CD1c-positive myeloid dendritic cell (primary cell): ENCODE results near the gene FBXL13.
"Not testable (repeated sequence)": the region's sequence is repeated elsewhere in the genome, so short reads cannot be mapped to it uniquely, and the experiment has no call there.

Experiments
- DNase-seq: peaks from one replicate; pipeline ENCODE4 v3.0.0-alpha.2; 2016; ENCODE audit errors: extremely low spot score

FBXL13 gene

DNA sequence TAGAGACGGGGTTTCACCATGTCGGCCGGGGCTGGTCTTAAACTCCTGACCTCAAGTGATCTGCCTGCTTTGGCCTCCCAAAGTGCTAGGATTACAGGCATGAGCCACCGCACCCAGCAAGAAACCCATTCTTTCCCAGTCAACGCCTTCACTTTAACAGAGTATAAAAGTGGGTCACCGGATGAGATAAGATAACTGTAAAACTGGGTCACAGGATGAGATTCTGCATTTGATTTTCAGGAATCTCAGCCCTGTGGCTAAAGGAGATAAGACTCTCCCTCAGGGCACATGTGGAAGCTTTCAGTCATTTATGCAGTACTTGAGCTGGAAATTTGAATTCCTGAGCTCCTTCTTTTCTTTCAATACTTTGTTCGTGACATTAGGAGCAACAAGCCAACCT is 91.0 kb downstream of the FBXL13 start:
- no peak for DNase-seq

DNA sequence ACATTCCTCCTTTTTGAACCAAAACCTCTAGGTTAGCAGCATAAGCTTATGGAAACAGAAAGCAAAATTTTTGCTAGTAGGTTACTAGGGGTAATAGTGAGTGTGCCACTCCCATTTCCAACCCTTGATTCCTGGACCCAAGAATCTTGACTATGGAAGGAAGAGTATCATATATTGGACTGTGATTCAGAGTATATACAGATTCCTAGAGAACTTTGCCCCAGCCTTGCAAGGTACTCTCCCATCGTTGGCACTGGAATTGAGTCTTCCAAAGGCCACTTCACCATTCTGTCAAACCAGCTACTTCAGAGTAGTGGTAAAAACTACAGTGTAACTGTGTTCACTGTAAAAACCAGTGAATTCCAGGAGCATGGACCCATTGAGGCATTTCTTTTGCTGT is 92.4 kb downstream of the FBXL13 start:
- no peak for DNase-seq

DNA sequence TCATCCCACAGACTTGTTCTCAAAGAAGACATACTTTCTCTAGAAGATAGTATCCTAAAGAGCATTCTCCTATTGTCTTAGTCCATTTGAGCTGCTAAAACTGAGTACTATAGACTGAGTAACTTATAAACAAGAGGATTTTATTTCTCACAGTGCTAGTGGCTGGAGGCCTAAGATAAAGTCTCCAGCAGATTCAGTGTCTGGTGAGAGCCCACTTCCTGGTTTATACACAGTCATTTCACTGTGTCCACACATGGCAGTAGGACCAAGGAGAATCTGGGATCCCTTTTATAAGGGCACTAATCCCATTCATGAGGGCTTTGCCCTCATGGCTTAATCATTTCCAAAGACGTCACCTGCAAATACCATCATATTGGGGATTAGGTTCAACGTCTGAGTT is 93.1 kb downstream of the FBXL13 start:
- DNase-seq, result no peak

DNA sequence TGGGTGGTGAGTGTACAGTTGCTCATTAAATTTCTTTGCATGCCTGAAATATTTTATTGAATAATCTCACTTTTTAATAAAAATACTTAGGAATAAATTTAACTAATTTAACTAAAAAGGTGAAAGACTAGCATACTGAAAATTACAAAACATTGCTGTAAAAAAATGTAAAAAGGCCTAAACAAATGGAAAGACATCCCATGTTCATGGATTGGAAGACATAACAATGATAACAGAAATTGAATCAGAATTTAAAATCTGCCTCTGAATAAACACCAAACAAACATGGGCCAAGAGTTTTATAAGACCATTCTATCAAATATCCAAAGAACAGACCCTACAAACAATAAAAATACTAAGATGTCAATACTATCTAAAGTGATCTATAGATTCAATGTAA is 94.9 kb downstream of the FBXL13 start:
- no peak for DNase-seq

DNA sequence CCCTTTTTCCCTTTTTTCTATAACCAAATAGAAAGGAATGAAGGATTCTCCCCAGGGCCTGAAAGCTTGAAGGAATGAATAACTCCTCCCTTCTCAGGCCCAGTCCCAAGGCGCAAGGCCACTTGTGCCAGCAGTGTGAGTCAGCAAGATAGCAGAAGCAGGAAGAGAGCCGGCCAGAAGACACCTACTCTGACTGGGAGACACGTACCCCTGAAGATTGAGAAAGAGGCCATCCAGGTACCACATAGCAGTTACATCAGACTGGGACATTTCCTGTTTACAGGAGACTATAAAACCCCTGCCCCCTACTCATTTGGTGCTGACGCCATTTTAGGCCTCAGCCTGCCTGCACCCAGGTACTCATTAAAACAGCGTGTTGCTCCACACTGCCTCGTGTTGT is 96.3 kb downstream of the FBXL13 start:
- DNase-seq, result no peak

DNA sequence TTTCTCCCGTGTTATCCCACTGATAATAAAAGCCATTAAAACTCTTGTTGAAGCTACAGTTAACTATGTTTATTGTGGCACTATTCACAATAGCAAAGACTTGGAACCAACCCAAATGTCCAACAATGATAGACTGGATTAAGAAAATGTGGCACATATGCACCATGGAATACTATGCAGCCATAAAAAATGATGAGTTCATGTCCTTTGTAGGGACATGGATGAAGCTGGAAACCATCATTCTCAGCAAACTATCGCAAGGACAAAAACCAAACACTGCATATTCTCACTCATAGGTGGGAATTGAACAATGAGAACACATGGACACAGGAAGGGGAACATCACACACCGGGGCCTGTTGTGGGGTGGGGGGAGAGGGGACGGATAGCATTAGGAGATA is 97.0 kb downstream of the FBXL13 start:
- DNase-seq, result not testable (repeated sequence)

DNA sequence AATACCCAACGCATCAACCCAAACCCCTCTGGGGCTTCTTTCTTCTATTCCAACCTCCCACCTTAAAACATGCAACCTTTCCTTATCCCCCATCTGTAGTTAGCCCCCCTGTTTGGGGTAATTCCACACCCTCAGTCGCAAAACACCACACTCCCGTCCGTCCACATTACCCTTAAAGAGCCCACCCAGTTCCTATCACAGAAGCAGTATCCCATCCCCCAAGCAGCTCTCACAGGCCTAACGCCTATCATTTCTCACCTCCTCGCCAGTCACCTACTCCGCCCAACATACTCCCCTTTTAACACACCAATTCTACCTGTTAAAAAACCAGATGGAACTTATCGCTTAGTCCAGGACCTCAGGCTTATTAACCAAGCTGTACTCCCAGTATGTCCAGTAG is 98.1 kb downstream of the FBXL13 start:
- DNase-seq, result no peak

DNA sequence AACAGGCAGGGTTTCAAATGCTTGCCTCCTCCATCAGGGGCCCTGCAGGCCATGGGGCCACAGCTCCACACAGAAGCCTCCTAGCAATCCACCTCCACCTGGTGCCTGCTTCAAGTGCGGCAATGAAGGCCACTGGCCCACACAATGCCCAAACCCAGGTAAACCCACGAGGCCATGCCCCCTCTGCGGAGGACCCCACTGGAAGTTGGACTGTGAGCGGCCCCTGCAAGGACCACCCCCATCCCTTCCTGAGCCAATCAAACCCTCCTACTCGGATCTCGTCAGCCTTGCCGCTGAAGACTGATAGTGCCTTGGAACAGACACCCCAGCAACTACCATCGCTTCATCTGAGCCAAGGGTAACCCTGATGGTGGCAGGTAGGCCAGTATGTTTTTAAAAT is 98.7 kb downstream of the FBXL13 start:
- no peak for DNase-seq

DNA sequence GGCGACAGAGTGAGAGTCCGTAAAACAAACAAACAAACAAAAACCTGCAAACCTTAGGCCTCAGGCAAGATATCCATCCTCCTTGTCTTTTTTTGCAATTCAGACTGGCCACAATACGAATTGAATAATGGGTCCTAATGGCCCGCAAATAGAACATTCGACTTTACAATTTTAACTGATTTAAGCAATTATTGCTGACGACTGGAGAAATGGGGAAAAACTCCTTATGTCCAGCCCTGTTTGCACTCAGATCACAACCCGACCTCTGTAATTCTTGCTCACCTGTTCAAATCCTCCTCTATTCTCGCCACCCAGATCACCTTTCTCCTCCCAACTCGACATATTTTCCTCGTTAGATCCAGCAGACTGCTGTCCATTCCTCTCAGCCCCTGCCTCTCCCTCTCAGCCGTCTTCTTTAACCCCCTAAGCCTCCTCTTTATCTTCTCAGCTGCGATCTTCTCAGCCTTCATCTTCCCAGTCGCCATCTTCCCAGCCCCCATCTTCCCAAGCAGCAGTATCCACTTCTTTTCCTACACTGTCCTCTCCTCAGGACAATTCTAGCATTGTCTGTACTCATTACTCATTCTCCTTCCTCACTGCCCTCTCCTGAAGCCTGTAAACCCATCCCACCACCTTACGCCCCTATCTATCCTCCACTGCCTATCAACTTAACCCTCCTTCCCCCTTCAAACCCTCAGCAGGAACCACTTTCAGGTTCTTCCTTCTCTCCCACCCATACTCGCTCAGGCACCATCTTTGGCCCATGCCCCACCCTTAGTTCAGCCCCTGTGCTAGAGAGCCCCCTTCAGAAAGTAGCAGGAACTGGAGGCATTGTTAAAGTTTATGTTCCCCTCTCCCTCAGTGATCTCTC is 100.0 kb downstream of the FBXL13 start:
- DNase-seq, result no peak

DNA sequence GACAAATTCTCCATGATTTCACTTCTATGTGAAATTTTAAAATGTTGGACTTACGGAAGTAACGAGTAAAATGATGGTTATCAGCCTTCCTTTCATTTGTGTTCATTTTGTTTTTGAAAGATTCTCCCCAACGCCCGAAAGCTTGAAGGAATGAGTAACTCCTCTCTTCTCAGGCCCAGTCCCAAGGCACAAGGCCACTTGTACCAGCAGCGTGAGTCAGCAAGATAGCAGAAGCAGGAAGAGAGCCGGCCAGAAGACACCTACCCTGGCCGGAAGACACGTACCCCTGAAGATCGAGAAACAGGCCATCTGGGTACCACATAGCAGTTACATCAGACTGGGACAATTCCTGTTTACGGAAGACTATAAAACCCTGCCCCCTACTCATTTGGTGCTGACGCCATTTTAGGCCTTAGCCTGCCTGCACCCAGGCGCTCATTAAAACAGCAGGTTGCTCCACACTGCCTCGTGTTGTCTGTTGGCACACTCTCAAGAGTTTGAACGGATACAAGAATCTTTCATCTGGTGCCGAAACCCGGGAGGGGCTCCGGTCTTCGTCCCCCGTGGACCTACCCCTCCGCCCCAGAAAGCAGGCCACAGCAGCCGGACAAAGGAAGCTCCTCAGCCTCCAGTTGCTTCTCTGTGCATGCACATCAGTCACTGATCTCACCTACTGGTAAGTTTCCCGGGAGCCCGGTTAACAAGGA is 101.3 kb downstream of the FBXL13 start:
- DNase-seq, result no peak

DNA sequence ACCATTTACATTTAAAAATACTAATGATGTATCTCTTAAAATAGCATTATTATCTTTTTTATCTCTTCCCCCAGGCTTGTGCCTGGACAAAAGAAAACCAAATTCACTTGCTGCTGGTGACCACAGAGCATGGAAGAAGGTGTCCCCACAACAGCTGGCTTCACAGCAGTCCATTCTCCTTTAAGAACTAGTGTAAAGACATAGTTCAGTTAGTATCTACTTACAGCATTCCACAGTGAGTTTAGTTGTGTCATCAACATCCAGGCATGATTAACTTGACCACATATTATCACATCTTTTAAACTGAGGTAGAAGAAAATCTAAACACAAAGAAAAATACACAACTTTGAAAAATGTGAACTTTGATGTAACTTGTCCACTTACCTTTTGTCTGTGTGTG is 106.8 kb downstream of the FBXL13 start:
- no peak for DNase-seq

DNA sequence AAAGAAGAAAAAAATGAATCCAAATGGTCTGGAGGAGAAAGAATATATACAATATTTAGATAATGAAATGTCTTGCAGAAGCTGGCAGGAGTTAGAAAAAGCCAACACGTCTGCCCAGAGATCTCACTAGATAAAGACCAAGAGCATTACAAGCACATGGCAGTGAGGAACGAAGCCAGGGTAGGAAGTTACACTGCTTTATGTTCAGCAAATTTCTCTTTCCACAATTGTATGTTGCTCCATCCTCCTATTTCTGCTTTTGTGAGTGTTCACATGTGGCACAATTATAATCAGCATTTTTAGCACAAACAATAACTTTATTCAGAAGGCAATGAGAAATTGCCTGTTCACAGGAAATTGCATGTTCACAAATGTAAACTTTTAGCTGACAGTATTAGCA is 108.1 kb downstream of the FBXL13 start:
- no peak for DNase-seq

DNA sequence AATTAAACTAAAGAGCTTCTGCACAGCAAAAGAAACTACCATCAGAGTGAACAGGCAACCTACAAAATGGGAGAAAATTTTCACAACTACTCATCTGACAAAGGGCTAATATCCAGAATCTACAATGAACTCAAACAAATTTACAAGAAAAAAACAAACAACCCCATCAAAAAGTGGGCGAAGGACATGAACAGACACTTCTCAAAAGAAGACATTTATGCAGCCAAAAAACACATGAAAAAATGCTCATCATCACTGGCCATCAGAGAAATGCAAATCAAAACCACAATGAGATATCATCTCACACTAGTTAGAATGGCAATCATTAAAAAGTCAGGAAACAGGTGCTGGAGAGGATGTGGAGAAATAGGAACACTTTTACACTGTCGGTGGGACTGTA is 112.6 kb downstream of the FBXL13 start:
- not testable (repeated sequence) for DNase-seq

DNA sequence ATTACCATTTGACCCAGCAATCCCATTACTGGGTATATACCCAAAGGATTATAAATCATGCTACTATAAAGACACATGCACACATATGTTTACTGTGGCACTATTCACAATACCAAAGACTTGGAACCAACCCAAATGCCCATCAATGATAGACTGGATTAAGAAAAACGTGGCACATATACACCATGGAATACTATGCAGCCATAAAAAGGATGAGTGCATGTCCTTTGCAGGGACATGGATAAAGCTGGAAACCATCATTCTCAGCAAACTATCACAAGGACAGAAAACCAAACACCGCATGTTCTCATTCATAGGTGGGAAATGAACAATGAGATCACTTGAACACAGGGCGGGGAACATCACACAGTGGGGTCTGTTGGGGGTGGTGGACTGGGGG is 116.6 kb downstream of the FBXL13 start:
- DNase-seq, result not testable (repeated sequence)

DNA sequence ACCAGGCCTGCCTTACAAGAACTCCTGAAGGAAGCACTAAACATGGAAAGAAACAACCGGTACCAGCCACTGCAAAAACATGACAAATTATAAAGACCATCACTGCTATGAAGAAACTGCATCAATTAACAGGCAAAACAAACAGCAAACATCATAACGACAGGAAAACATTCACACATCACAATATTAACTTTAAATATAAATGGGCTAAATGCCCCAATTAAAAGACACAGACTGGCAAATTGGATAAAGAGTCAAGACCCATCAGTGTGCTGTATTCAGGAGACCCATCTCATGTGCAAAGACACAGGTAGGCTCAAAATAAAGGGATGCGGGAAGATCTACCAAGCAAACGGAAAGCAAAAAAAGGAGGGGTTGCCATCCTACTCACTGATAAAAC is 120.2 kb downstream of the FBXL13 start:
- not testable (repeated sequence) for DNase-seq

DNA sequence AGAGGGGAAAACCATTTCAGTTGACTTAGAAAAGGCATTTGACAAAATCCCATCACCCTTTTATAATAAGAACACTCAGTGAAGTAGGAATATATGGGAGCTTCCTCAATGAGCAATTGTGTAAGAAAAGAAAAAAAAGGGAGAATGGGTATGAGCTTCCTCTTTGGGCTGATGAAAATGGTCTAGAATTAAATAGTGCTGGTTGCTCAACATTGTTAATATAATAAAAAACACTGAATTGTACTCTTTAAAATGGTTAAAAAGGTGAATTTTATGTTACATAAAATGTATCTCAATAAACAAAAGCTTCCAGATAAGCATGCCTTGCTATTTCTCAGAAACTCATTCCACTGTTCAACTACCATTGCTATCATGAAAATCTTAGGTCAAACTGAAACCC is 121.2 kb downstream of the FBXL13 start:
- peak; percentile 44 for DNase-seq

DNA sequence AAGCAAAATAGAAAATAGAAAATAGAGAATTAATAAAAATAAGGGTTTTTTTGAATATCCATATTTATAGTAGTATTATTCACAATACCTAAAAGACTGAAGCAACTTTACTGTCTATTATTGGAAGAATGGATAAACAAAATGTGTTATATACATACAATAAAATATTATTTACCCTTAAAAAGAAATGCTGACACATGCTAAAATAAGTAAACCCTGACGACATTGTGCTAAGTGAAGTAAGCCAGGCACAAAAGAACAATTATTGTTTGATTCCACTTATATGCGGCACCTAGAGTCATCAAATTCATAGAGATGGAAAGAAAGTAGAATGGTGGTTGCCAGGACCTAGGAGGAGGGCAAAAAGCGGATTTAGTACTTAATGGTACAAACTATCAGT is 122.8 kb downstream of the FBXL13 start:
- DNase-seq, result no peak

DNA sequence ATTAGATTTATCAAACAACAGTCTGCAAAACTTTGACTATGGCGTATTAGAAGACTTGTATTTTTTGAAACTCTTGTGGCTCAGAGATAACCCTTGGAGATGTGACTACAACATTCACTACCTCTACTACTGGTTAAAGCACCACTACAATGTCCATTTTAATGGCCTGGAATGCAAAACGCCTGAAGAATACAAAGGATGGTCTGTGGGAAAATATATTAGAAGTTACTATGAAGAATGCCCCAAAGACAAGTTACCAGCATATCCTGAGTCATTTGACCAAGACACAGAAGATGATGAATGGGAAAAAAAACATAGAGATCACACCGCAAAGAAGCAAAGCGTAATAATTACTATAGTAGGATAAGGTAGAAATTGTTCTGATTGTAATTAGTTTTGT is 130.4 kb downstream of the FBXL13 start:
- DNase-seq, result no peak

DNA sequence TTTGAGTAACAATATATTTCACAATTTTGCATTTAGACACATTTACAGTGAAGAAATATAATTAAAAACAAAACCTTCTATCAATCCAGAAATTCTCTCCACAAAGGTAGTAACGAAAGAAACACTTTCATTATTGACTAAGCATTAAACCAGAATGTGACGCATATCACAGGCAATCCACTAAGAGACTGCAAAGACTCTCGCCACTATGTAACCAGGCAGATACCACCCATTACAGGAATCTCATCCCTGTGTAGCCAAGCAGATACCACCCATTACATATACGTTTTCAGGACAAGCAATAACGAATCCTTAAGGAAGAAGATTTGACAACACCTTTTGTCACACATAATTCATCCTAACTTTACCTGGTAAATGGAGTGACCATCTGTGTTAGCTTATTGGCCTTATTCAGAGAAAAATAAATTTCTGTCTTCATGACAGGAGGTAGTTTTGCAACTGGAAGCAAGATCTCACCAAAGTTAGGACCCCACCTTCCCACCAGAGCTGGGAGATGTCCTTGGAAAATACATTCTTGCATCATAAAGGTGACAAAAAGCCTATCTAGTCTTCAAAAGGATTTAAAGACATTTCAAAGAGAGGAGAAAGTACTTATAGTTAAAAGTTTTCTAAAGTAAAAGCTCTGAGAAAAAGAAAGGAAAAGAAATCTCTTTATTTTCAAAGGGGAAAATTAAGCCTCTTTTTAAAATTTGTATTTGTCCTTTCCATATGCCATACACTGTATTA is 131.0 kb downstream of the FBXL13 start:
- DNase-seq, result no peak

DNA sequence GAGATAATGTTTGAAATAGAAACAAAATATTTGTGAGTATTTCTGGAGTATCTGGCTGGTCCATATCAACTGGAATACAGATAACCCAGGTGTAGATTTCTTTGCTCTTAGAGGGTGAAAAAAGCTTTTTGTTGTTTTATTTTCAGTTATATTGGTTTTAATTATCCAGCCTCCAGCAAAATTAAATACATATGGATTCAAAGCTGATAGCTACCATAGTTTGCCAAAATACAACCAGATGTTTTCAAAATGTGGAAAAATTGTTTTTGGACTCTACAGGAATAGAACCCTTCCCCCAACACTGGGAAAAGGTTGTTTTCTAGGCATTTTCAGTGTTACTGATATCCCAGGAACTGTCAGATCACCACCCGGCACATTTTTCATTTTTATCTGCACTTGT is 131.7 kb downstream of the FBXL13 start:
- DNase-seq, result no peak

DNA sequence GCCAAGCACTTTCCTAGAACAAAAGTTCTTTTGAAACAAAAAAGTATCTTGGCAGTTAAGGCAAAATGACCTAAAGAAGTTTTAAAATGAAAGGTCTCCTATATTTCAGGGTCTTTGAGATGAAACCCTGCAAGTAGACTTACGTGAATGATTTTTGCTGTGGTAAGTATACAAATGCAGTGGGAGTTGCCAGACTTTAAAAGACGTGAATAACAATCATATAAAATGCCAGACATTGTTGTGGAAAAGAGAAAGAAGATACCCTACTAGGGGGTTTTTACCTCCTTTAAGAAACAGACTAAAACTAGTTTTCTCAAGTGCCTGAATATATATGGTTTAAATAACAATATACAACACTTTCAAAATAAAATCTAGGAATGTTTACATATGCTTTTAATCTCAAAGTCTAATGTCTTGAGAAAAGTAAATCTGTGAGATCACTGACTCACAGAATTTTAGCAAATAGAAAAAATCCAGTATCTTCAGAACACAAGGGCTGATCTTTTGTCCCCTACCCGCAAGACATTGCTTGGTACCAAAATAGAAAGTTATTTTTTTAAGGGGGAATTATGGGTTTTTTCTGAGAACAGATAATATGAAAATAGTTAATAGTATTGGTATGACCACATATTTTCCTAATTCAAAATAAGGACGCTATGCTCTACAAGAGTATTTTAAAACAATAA is 132.3 kb downstream of the FBXL13 start:
- no peak for DNase-seq

DNA sequence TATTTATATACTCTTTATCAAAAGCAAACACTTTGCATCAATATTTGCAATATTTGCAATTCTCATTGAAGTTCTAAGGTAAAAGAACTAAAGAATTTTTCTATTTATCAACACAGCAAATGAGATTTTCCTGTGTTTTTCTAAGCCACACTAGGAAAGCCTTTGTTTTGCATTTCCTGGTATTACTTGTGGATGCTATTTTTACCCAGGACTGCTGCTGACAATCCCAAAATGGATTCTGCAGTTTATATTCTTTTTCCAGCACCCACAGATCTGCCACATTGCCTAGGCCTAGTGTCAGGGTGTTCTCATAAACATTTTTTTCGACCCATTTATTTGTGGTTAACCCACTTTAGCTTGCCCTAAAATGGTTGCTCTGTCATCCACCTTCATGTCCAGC is 135.9 kb downstream of the FBXL13 start:
- no peak for DNase-seq
